ENCODE measurements around the gene PDE6C. TPM values are rescaled to one million over a fixed set of nuclear protein-coding genes. Genes with fewer than 3 reads are reported as not detected.

The PDE6C gene
- total RNA-seq, 1 donor from 2014 or later: not detected

DNA sequence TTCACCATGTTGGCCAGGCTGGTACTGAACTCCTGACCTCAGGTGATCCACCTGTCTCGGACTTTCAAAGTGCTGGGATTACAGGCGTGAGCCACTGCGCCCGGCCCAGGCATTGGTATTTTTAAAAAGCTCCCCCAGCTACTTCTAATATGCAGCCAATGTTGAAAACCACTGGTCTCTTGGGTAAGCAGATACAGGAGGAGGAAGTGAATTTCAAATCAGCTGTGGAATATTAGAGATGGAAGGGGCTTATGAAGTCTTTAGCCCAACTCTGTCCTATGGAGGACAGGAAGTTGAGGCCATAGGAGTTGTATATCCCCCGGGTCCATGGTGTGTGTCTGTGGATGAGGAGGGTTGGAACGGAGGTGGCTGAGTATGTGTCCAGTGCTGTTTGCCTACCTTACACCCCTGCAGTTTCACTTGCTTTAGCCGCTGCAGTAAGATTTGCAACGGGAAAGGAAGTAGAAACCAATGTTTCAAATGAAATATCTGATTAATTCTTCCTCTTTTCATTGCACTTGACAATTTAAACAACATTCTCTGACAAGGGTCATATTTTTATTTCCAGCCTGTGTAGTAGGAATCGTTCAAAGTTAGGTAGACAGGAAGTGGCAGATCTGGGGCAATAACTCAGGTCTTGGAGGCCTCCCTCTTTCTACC, 3.4 kb downstream of the PDE6C start:
- Mint-ChIP-seq H3K27ac (ENCODE audit: unreplicated experiment) (no peak overlapping the region), H3K4me1 (ENCODE audit: low read depth, unreplicated experiment) (no peaks in the 10 kb centered on the region), H3K27me3 (ENCODE audit: low read depth, unreplicated experiment) (peaks cover 21% of the 10 kb centered on the region), H3K4me3 (ENCODE audit: unreplicated experiment) (no peak overlapping the region), H3K36me3 (ENCODE audit: low read depth, unreplicated experiment) (no peaks in the 10 kb centered on the region), H3K9me3 (ENCODE audit: unreplicated experiment) (no peaks in the 10 kb centered on the region)
- H3K36me3 ChIP-seq (ENCODE audit: insufficient read depth, low read length): no peaks in the 10 kb centered on the region
- no peak overlapping the region for H3K4me3 ChIP-seq (ENCODE audit: insufficient read depth, low read depth, low read length)
- DNase-seq (ENCODE audit: low read depth) (no peak), FAIRE-seq (no peak)
- TF ChIP-seq EZH2 (IDR thresholded peaks at IDR 0.05; ENCODE audit: insufficient read depth, low read length) (no peak), CTCF (IDR thresholded peaks at IDR 0.05; ENCODE audit: insufficient read depth, low read depth, low read length) (no peak)
- no peaks in the 10 kb centered on the region for H3K9me3 ChIP-seq (ENCODE audit: insufficient read depth, low read depth, low read length)
- H2AFZ ChIP-seq (ENCODE audit: low read depth, low read length): no peak overlapping the region
- no peaks in the 10 kb centered on the region for H4K20me1 ChIP-seq (ENCODE audit: insufficient read depth, low read length)
- H3K4me1 ChIP-seq (ENCODE audit: insufficient read depth, low read length): no peaks in the 10 kb centered on the region
- H3K27ac ChIP-seq (ENCODE audit: low read depth, low read length): no peak overlapping the region
- no peak overlapping the region for H3K9ac ChIP-seq (ENCODE audit: low read length)
- no peaks in the 10 kb centered on the region for H3K79me2 ChIP-seq (ENCODE audit: insufficient read depth, low read length)
- H3K4me2 ChIP-seq (ENCODE audit: low read length): no peak overlapping the region
- peaks cover 19% of the 10 kb centered on the region for H3K27me3 ChIP-seq (ENCODE audit: insufficient read depth, low read length)

GRCh38 chr10:93620925-93621324, 8.6 kb downstream of the PDE6C start:
- Mint-ChIP-seq H3K27ac (ENCODE audit: unreplicated experiment) (no peak overlapping the region), H3K9me3 (ENCODE audit: unreplicated experiment) (no peaks in the 10 kb centered on the region), H3K4me1 (ENCODE audit: low read depth, unreplicated experiment) (no peaks in the 10 kb centered on the region), H3K36me3 (ENCODE audit: low read depth, unreplicated experiment) (no peaks in the 10 kb centered on the region), H3K4me3 (ENCODE audit: unreplicated experiment) (no peak overlapping the region), H3K27me3 (ENCODE audit: low read depth, unreplicated experiment) (peaks cover 11% of the 10 kb centered on the region)
- no peak for FAIRE-seq
- Histone ChIP-seq H3K4me2 (ENCODE audit: low read length) (no peak overlapping the region), H3K27ac (ENCODE audit: low read depth, low read length) (no peak overlapping the region), H2AFZ (ENCODE audit: low read depth, low read length) (no peak overlapping the region), H3K79me2 (ENCODE audit: insufficient read depth, low read length) (no peaks in the 10 kb centered on the region), H3K4me1 (ENCODE audit: insufficient read depth, low read length) (no peaks in the 10 kb centered on the region), H3K9ac (ENCODE audit: low read length) (no peak overlapping the region), H3K27me3 (ENCODE audit: insufficient read depth, low read length) (peaks cover 21% of the 10 kb centered on the region), H3K36me3 (ENCODE audit: insufficient read depth, low read length) (no peaks in the 10 kb centered on the region), H3K4me3 (ENCODE audit: insufficient read depth, low read depth, low read length) (no peak overlapping the region), H3K9me3 (ENCODE audit: insufficient read depth, low read depth, low read length) (no peaks in the 10 kb centered on the region), H4K20me1 (ENCODE audit: insufficient read depth, low read length) (no peaks in the 10 kb centered on the region)
- no peak for TF ChIP-seq EZH2 (IDR thresholded peaks at IDR 0.05; ENCODE audit: insufficient read depth, low read length)
- no peak for TF ChIP-seq CTCF (IDR thresholded peaks at IDR 0.05; ENCODE audit: insufficient read depth, low read depth, low read length)
- no peak for DNase-seq (ENCODE audit: low read depth)

DNA sequence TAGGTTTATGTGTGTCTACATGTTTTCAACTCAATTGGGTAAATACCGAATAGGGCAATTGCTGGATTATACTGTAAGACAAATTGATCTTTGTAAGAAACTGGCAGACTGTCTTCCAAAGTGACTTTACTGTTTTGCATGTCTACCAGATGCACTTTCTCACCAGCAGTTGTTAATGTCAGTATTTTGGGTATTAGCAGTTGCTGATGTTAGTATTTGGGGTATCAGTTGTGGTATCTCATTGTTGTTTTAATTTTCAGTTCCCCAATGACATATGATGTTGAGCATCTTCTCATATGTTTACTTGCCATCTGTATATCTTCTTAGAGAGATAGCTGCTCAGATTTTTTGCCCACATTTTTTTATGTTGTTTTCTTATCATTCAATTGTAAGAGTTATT, 10.6 kb downstream of the PDE6C start:
- Histone ChIP-seq H3K27ac (ENCODE audit: low read depth, low read length) (no peak overlapping the region), H3K4me2 (ENCODE audit: low read length) (no peak overlapping the region), H3K4me1 (ENCODE audit: insufficient read depth, low read length) (no peaks in the 10 kb centered on the region), H3K36me3 (ENCODE audit: insufficient read depth, low read length) (no peaks in the 10 kb centered on the region), H4K20me1 (ENCODE audit: insufficient read depth, low read length) (no peaks in the 10 kb centered on the region), H3K27me3 (ENCODE audit: insufficient read depth, low read length) (peaks cover 21% of the 10 kb centered on the region), H3K9ac (ENCODE audit: low read length) (no peak overlapping the region), H3K9me3 (ENCODE audit: insufficient read depth, low read depth, low read length) (no peaks in the 10 kb centered on the region), H2AFZ (ENCODE audit: low read depth, low read length) (no peak overlapping the region), H3K4me3 (ENCODE audit: insufficient read depth, low read depth, low read length) (no peak overlapping the region), H3K79me2 (ENCODE audit: insufficient read depth, low read length) (no peaks in the 10 kb centered on the region)
- Mint-ChIP-seq H3K36me3 (ENCODE audit: low read depth, unreplicated experiment) (no peaks in the 10 kb centered on the region), H3K4me3 (ENCODE audit: unreplicated experiment) (no peak overlapping the region), H3K9me3 (ENCODE audit: unreplicated experiment) (no peaks in the 10 kb centered on the region), H3K4me1 (ENCODE audit: low read depth, unreplicated experiment) (no peaks in the 10 kb centered on the region), H3K27me3 (ENCODE audit: low read depth, unreplicated experiment) (peaks cover 13% of the 10 kb centered on the region), H3K27ac (ENCODE audit: unreplicated experiment) (no peak overlapping the region)
- TF ChIP-seq EZH2 (IDR thresholded peaks at IDR 0.05; ENCODE audit: insufficient read depth, low read length): no peak
- TF ChIP-seq CTCF (IDR thresholded peaks at IDR 0.05; ENCODE audit: insufficient read depth, low read depth, low read length): no peak
- no peak for DNase-seq (ENCODE audit: low read depth)
- no peak for FAIRE-seq
